NCI-H146 (cell line): ENCODE data around the gene SLC39A1.

Experiments used
- DNase-seq: peaks from one replicate; lab custom pipeline; 2025; lab: John Stamatoyannopoulos, UW

Gene SLC39A1

GRCh38 chr1:153953859-153954365 lies 9.4 kb downstream of the SLC39A1 start:
- DNase-seq = no peak

- no peak for DNase-seq
Observed at GRCh38 chr1:153951801-153952200, 11.5 kb downstream of the SLC39A1 start.

- DNase-seq = no peak
Observed at GRCh38 chr1:153951183-153951582, 12.2 kb downstream of the SLC39A1 start.

GRCh38 chr1:153946622-153947241 lies 16.6 kb downstream of the SLC39A1 start, which contains the start of gene DENND4B:
DENND4B (minus strand) TSS chr1:153946718; CDS start chr1:153944374, 2,344 bp downstream.
- peak; percentile 80 for DNase-seq

- DNase-seq = peak; percentile 47
Observed at GRCh38 chr1:153945795-153946621, 17.3 kb downstream of the SLC39A1 start.

- DNase-seq = peak; percentile 44
Observed at GRCh38 chr1:153945131-153945794, 18.1 kb downstream of the SLC39A1 start.

GRCh38 chr1:153944827-153945117 lies 18.6 kb downstream of the SLC39A1 start:
- no peak for DNase-seq

- DNase-seq = no peak
Observed at GRCh38 chr1:153944005-153944826, 19.1 kb downstream of the SLC39A1 start.

- DNase-seq = no peak
Observed at GRCh38 chr1:153942766-153943549, 20.4 kb downstream of the SLC39A1 start.

- no peak for DNase-seq
Observed at GRCh38 chr1:153941826-153942725, 21.3 kb downstream of the SLC39A1 start.

- no peak for DNase-seq
Observed at GRCh38 chr1:153940756-153941155, 22.6 kb downstream of the SLC39A1 start.

GRCh38 chr1:153939476-153939875 lies 23.9 kb downstream of the SLC39A1 start:
- no peak for DNase-seq

- no peak for DNase-seq
Observed at GRCh38 chr1:153938996-153939395, 24.3 kb downstream of the SLC39A1 start.

GRCh38 chr1:153937331-153937730 lies 26.0 kb downstream of the SLC39A1 start:
- no peak for DNase-seq

- DNase-seq = no peak
Observed at GRCh38 chr1:153936011-153936802, 27.1 kb downstream of the SLC39A1 start.

- DNase-seq = no peak
Observed at GRCh38 chr1:153934746-153935145, 28.6 kb downstream of the SLC39A1 start.

- DNase-seq = no peak
Observed at GRCh38 chr1:153933955-153934354, 29.4 kb downstream of the SLC39A1 start.

- no peak for DNase-seq
Observed at GRCh38 chr1:153933430-153933829, 29.9 kb downstream of the SLC39A1 start.
